Measurements from ENCODE around the gene LIN7C. TPM values are rescaled to one million over a fixed set of nuclear protein-coding genes. Genes with fewer than 3 reads are reported as not detected.
"Not testable (repeated sequence)": the region's sequence is repeated elsewhere in the genome, so short reads cannot be mapped to it uniquely, and the experiment has no call there.

Gene LIN7C
- total RNA-seq, 1 donor from 2014 or later: 36.5 TPM

DNA sequence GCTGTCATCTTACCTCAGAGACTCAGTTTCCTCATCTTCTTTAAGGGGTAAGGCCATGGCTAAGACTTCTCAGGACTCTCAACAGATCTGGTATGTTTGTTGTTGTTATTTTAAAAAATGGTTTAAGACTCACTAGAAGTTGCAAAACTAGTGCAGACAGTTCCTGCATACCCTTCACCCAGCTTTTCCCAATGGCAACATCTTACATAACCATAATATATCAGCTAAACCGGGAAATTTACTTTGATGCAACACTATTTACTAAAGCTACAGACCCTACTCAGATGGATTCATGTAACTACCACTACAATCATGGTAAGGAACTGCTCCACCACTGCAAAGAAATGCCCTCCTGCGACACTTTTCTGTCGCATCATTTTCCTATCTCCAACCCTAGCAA, 54.4 kb downstream of the LIN7C start:
- TF ChIP-seq, protein P1, sequence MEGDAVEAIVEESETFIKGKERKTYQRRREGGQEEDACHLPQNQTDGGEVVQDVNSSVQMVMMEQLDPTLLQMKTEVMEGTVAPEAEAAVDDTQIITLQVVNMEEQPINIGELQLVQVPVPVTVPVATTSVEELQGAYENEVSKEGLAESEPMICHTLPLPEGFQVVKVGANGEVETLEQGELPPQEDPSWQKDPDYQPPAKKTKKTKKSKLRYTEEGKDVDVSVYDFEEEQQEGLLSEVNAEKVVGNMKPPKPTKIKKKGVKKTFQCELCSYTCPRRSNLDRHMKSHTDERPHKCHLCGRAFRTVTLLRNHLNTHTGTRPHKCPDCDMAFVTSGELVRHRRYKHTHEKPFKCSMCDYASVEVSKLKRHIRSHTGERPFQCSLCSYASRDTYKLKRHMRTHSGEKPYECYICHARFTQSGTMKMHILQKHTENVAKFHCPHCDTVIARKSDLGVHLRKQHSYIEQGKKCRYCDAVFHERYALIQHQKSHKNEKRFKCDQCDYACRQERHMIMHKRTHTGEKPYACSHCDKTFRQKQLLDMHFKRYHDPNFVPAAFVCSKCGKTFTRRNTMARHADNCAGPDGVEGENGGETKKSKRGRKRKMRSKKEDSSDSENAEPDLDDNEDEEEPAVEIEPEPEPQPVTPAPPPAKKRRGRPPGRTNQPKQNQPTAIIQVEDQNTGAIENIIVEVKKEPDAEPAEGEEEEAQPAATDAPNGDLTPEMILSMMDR (IDR thresholded peaks at IDR 0.05): no peak
- Histone ChIP-seq H3K27ac (no peak overlapping the region), H3K4me3 (no peak overlapping the region), H3K27me3 (no peaks in the 10 kb centered on the region), H3K9me3 (no peaks in the 10 kb centered on the region), H3K36me3 (no peaks in the 10 kb centered on the region), H3K4me1 (no peaks in the 10 kb centered on the region)
- ATAC-seq (no peak), DNase-seq (no peak)
- intact Hi-C loops (cut with DNase I): no loop called here

DNA sequence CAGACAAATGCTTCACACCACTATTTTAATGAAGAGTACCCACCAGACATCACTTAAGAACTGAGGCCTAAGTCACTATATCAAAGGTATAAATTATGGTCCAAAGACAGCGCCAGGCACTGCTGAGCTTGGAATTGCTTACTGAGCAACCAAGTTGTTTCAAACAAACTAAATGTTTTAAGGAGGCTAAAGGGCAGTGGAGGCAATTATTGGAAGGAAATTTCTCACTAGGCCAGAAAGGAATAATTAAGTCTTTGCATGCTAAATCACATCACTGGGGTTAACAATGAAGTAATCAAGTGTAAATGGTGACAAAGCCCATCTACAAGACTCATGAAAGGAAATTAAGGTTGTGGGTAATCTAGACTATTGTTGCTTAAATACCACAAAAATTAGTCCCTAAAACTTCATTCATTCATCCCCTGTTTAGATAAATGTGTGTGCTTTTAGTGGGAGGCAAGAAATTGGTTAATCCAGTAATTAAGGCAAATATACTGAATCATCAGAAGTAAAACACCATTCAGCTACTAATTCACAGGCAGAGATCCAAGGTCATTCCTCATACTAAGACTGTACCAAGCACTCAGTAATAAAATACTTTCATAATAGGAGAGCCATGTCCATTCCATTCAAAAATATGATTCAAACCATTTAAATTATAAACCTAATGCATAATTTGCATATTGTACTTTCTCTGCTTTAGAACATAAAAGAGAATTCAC, 55.2 kb downstream of the LIN7C start:
- intact Hi-C loops (cut with DNase I): no loop called here
- Histone ChIP-seq H3K36me3 (no peaks in the 10 kb centered on the region), H3K4me1 (no peaks in the 10 kb centered on the region), H3K27me3 (no peaks in the 10 kb centered on the region), H3K4me3 (no peak overlapping the region), H3K9me3 (no peaks in the 10 kb centered on the region), H3K27ac (no peak overlapping the region)
- no peak for DNase-seq
- TF ChIP-seq, protein P1 (IDR thresholded peaks at IDR 0.05): no peak
- ATAC-seq: no peak

DNA sequence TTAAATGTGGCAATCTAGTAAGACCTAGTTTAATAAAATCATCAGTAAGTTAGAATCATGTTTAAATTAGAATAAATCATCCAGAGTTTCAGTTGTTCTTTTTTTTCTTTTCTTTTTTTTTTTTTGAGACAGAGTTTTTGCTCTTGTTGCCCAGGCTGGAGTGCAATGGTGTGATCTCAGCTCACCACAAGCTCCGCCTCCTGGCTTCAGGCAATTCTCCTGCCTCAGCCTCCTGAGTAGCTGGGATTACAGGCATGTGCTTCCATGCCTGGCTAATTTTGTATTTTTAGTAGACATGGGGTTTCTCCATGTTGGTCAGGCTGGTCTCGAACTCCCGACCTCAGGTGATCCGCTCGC, 58.4 kb downstream of the LIN7C start:
- H3K9me3 ChIP-seq; intact Hi-C loops (cut with DNase I); ATAC-seq; H3K4me3 ChIP-seq; H3K27me3 ChIP-seq; DNase-seq; H3K27ac ChIP-seq; H3K36me3 ChIP-seq; H3K4me1 ChIP-seq: not testable (repeated sequence)

DNA sequence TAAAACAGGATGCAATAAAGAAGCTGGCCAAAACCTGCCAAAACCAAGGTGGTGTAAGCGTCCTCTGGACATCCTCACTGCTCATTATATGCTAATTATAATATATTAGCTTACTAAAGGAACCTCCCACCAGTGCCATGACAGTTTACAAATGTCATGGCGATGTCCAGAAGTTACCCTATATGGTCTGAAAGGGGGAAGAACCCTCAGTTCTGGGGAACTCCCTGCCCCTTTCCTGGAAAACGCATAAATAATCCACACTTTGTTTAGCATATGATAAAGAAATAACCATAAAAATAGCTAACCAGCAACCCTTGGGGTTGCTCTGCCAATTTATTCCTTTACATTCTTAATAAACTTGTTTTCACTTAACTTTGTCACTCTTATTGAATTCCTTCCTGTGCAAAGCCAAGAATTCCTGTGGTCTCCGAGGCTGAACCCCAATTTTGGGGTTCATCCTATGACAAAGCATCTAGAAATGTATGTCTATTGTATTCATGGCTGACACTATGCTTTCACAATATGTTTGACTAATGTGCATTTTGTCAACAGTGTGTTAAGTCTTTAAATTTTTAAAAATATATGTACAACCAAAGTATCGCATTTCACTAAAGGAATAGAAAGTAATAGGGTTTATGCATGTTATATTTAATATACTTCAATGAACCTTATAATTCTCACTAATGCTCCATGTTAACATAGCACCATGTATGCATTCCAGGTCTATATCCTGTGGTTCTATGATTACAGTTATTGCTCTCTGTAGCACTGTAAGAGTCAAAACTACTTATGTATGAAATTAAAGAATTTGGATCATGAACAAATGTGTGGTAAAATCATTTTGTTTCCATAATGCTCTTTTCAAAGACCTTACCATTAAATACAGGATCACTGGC, 59.0 kb downstream of the LIN7C start:
- H3K36me3 ChIP-seq: no peaks in the 10 kb centered on the region
- TF ChIP-seq, protein P1 (IDR thresholded peaks at IDR 0.05): no peak
- H3K27me3 ChIP-seq: no peaks in the 10 kb centered on the region
- no peaks in the 10 kb centered on the region for H3K4me1 ChIP-seq
- no peak for ATAC-seq
- intact Hi-C loops (cut with DNase I): no loop called here
- DNase-seq: no peak
- H3K27ac ChIP-seq: no peak overlapping the region
- no peak overlapping the region for H3K4me3 ChIP-seq
- no peaks in the 10 kb centered on the region for H3K9me3 ChIP-seq

DNA sequence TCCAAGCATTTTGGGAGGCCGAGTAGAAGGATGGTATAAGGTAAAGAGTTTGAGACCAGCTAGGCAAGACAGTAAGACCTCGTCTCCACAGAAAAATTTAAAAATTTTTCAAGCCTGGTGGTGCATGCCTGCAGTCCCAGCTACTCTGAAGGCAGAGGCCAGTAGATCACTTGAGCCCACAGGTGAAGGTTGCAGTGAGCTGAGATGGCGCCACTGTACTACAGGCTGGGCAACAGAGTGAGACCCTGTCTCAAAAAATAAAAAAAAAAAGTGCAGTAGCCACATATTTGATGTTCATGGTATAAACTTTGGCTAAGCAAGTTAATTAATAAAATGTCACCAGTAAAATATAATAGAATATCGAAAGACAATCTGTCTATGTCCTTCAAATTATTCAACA, 60.9 kb downstream of the LIN7C start:
- H3K4me1 ChIP-seq: no peaks in the 10 kb centered on the region
- H3K27ac ChIP-seq: no peak overlapping the region
- no peak for DNase-seq
- H3K9me3 ChIP-seq: no peaks in the 10 kb centered on the region
- H3K4me3 ChIP-seq: no peak overlapping the region
- intact Hi-C loops (cut with DNase I): no loop called here
- no peaks in the 10 kb centered on the region for H3K27me3 ChIP-seq
- H3K36me3 ChIP-seq: no peaks in the 10 kb centered on the region
- ATAC-seq: no peak
- TF ChIP-seq, protein P1 (IDR thresholded peaks at IDR 0.05): no peak

DNA sequence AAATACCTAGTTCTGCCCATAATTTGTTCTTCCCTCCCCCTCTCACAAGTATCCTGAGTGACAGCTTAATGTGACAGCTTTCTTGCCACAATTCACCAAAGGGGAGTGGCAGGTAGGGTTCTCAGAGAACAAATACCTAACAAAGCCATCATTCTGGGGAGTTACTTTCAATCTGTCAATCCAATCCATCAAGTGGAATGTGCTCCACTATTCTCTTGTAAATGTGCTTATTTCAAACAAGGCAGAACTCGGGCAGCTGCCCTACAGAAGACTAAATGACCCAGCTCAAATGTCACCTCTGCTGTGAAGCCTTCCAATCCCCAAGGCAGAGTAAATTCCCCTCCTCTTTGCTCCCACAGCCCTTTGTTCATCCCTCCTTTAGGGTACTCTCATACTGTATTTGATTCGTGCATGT, 61.8 kb downstream of the LIN7C start:
- intact Hi-C loops (cut with DNase I): no loop called here
- no peaks in the 10 kb centered on the region for H3K36me3 ChIP-seq
- no peaks in the 10 kb centered on the region for H3K9me3 ChIP-seq
- no peak overlapping the region for H3K27ac ChIP-seq
- H3K27me3 ChIP-seq: no peaks in the 10 kb centered on the region
- H3K4me1 ChIP-seq: no peaks in the 10 kb centered on the region
- DNase-seq (no peak), ATAC-seq (no peak)
- no peak overlapping the region for H3K4me3 ChIP-seq
- TF ChIP-seq, protein P1 (IDR thresholded peaks at IDR 0.05): no peak
